A549 treated with AZD9567 at 1 μM for 4 hours (cell line): Measurements from ENCODE around the gene MYEF2. TPM values are rescaled to one million over a fixed set of nuclear protein-coding genes. Genes with fewer than 3 reads are reported as not detected.

ENCODE experiments used
- total RNA-seq: library from RNA; stranded (reverse); fragments of 200-300 nt; extraction: Qiagen RNA extraction; gene quantifications from 5 replicates; pipeline ENCODE4 v1.2.3, GENCODE V29; 2022; ENCODE audit not compliant: insufficient read depth

MYEF2 gene
- total RNA-seq, result 11.6 to 24.1 TPM (median 17.1 TPM) in 5 replicates

DNA sequence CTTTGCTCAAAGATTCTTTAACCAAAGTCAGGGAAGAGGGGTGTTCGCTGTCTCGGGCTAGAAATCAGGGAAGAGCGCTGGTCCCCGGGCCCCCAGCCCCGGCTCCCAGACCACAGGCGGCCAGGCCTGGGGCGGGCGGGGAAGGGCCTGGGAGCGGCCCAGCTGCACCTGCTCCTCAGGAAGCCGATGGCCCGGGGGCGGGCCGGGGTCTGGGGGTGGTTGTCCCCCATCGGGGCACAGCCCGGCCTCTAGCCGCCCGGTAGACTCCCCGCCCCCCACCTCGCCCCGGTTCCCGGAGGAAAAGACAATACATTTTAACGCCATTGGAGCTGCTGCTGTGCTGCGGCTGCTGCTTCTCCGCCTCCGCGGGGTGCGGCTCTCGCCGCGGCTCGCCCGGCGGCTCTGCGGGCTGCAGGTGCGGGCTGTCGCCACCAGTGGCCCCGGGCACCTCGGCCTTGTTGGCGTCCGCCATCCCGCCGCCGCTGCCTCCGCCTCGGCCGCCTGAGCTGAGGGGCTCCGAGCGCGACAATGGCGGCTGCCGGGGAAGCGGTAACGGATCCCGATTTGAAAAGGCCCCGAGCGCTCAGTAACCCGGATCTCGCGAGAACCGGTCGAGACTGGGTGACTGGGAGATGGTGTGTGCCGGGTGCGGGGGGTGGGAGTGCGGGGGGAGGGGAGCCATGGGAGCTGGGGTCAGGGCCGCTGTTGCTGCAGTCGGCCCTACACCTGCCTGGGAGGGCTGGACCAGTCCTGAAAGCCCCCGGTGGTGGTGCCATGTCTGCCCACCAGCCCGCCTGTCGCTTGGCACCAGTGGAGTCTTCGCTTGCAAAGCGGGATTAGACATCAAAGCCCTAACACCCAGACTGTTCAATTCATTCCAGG lies at the start of gene MYEF2:
MYEF2 (minus strand) TSS at position 530 of the 882 bp plus-strand sequence; CDS start at position 472, 58 bp downstream.

GRCh38 chr15:48205981-48206380 lies 27.9 kb upstream of the MYEF2 start, which contains the start of gene SLC12A1:
TSS of gene SLC12A1 (plus strand) at chr15:48206302. CDS start at chr15:48207720, 1,418 bp downstream.

DNA sequence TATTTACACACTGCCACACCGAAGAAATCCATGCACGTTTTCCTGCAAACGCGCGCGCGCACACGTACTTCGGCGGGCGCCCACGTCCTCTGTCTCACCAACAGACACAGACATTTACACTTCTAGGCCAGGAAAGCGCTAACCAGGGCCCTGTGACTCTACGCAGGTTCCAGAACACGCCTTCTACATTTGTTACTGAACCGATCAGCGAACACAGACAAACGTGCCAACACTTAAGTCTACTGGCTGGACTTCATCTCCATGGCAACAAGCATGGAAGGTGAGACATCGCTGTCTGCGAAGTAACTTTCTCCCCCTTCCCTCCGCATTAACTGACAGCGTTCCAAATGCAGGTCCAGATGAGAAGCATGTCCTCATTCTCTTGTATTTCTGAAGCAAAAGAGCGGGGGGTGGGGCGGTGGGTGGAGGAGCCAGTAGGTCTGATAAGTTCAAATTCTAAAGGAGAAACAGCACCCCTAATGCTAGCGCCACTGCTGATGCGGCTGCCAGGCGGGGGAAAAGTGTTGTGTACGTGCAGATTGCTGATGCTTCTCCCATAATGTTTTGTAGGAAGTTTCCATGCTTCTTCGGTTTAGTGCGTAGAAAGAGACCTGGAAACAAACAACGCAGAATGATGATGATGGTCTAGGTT lies 13.6 kb upstream of the MYEF2 start, which contains the start of gene CTXN2:
CTXN2 (plus strand) TSS at position 92 of the 652 bp plus-strand sequence. CDS start 9,636 bp downstream, outside the sequence.

DNA sequence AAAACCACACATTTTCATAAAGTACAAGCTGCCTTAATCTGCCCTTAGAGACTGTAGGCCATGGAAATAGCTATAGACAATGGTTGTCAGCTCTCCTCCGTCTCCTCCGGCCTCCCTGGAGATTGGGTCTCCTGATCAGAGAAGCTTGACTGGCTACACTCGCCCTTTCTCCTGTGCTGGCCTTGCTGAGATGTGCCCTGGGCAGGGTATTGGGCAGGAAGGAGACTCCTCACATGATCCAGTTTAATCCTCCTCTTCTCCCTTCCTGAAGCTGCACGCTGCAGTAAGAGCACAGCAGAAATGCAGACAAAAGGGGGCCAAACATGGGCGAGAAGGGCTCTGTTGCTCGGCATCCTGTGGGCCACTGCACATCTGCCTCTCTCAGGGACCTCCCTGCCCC lies 57.4 kb downstream of the MYEF2 start, which contains the start of gene SLC24A5:
SLC24A5 (plus strand) TSS at position 246 of the 400 bp plus-strand sequence; CDS start at position 301, 55 bp downstream.

Other genes with a start within 250 kb of the MYEF2 start
- gene SLC24A5, start 57.3 kb downstream of the MYEF2 start, total RNA-seq, result 0.07 TPM in 1 of 5 replicates, not detected in the others
- 0.02 to 0.05 TPM (median 0.03 TPM) in 3 of 5 replicates, not detected in the others for gene CTXN2, start 13.4 kb upstream of the MYEF2 start, total RNA-seq
- not detected in 5 replicates for gene SLC12A1, start 28.0 kb upstream of the MYEF2 start, total RNA-seq
- 99.9 to 115 TPM (median 107 TPM) in 5 replicates for gene DUT, start 153.1 kb upstream of the MYEF2 start, total RNA-seq